Mesenchymal stem cell (in vitro differentiated cells and primary cell): ENCODE data around the gene SBNO2.
A peak's percentile ranks its signal among the peaks of the same experiment; 100 is the strongest.

Experiments
- DNase-seq: peaks from one replicate; pipeline ENCODE4 v3.0.0-alpha.2; 2013
- H2AFZ ChIP-seq: one replicate; pipeline ENCODE4 v1.6.1; 2013; ENCODE audit warnings: low read depth, mild to moderate bottlenecking, control low read depth, inconsistent platforms, low read length, moderate library complexity
- H2AK5ac ChIP-seq: 2 replicates; pipeline ENCODE4 v1.6.1; 2013; ENCODE audit warnings: low read length, moderate library complexity, mild to moderate bottlenecking, inconsistent platforms; ENCODE audit not compliant: severe bottlenecking
- H2BK120ac ChIP-seq: one replicate; pipeline ENCODE4 v1.6.1; 2013; ENCODE audit warnings: low read depth, mild to moderate bottlenecking, inconsistent platforms, low read length, moderate library complexity
- H2BK12ac ChIP-seq, 2 experiments: one replicate each; pipeline ENCODE4 v1.6.1; 2013; ENCODE audit warnings: inconsistent platforms in 2 of 2, low read length in 2 of 2, mild to moderate bottlenecking in 2 of 2, moderate library complexity in 2 of 2, control low read depth in 1 of 2
- H2BK15ac ChIP-seq: one replicate; pipeline ENCODE4 v1.6.1; 2013; ENCODE audit warnings: mild to moderate bottlenecking, low read depth, inconsistent platforms; ENCODE audit not compliant: poor library complexity, severe bottlenecking
- H2BK5ac ChIP-seq: 2 replicates; pipeline ENCODE4 v1.6.1; 2013; ENCODE audit warnings: low read depth, mild to moderate bottlenecking, low read length, control low read depth, inconsistent platforms; ENCODE audit not compliant: poor library complexity, severe bottlenecking
- H3K14ac ChIP-seq, 2 experiments: one replicate each; pipeline ENCODE4 v1.6.1; 2013; ENCODE audit warnings: inconsistent platforms in 2 of 2, low read length in 2 of 2, control low read depth in 1 of 2, mild to moderate bottlenecking in 1 of 2, moderate library complexity in 1 of 2
- H3K18ac ChIP-seq, 2 experiments: one replicate each; pipeline ENCODE4 v1.6.1; 2013; ENCODE audit warnings: inconsistent platforms in 2 of 2, low read length in 2 of 2, control low read depth in 1 of 2, low read depth in 1 of 2, mild to moderate bottlenecking in 1 of 2
- H3K23ac ChIP-seq, 2 experiments: one replicate each; pipeline ENCODE4 v1.6.1; 2013; ENCODE audit warnings: inconsistent platforms in 2 of 2, low read length in 2 of 2, mild to moderate bottlenecking in 2 of 2, moderate library complexity in 2 of 2, control low read depth in 1 of 2
- H3K27ac ChIP-seq: 2 replicates; pipeline ENCODE4 v1.5.1; 2013; ENCODE audit warnings: mild to moderate bottlenecking, moderate library complexity, low read length, control low read depth, inconsistent platforms; ENCODE audit not compliant: poor library complexity, severe bottlenecking
- H3K27me3 ChIP-seq, 2 experiments: 2 replicates each; pipeline versions ENCODE4 v1.6.1 to v1.7.0; 2013; ENCODE audit warnings: low read length in 2 of 2, mild to moderate bottlenecking in 2 of 2, moderate library complexity in 2 of 2, control low read depth in 1 of 2, inconsistent platforms in 1 of 2; ENCODE audit not compliant: control insufficient read depth in 1 of 2, insufficient read depth in 1 of 2
- H3K36me3 ChIP-seq, 2 experiments: 2 replicates each; pipeline versions ENCODE4 v1.6.1 to v1.7.0; 2013; ENCODE audit warnings: low read length in 2 of 2, control low read depth in 1 of 2, inconsistent platforms in 1 of 2, low read depth in 1 of 2, mild to moderate bottlenecking in 1 of 2; ENCODE audit not compliant: insufficient read depth in 2 of 2, control insufficient read depth in 1 of 2
- H3K4ac ChIP-seq, 2 experiments: one replicate each; pipeline ENCODE4 v1.6.1; 2013; ENCODE audit warnings: inconsistent platforms in 2 of 2, low read length in 2 of 2, mild to moderate bottlenecking in 2 of 2, moderate library complexity in 2 of 2, control low read depth in 1 of 2, low read depth in 1 of 2
- H3K4me1 ChIP-seq: 2 replicates; pipeline ENCODE4 v1.6.1; 2013; ENCODE audit warnings: low read depth, low read length, control low read depth; ENCODE audit not compliant: control insufficient read depth, insufficient read depth
- H3K4me2 ChIP-seq: 2 replicates; pipeline ENCODE4 v1.6.1; 2013; ENCODE audit warnings: low read length, mild to moderate bottlenecking, inconsistent platforms; ENCODE audit not compliant: poor library complexity, severe bottlenecking
- H3K4me3 ChIP-seq, 2 experiments: 2 replicates each; pipeline versions ENCODE4 v1.5.1 to v1.7.0; 2013; ENCODE audit warnings: low read length in 2 of 2, mild to moderate bottlenecking in 2 of 2, control low read depth in 1 of 2, low read depth in 1 of 2; ENCODE audit not compliant: insufficient read depth in 1 of 2
- H3K79me1 ChIP-seq: replicated peaks from 2 replicates; pipeline ENCODE4 v1.6.1; 2013; ENCODE audit warnings: mild to moderate bottlenecking, control low read depth, low read length, inconsistent platforms; ENCODE audit not compliant: poor library complexity, severe bottlenecking
- H3K9ac ChIP-seq: 2 replicates; pipeline ENCODE4 v1.7.0; 2013; ENCODE audit warnings: mild to moderate bottlenecking, low read length, moderate library complexity
- H3K9me3 ChIP-seq: 2 replicates; pipeline ENCODE4 v1.7.0; 2013; ENCODE audit warnings: mild to moderate bottlenecking, low read length; ENCODE audit not compliant: control insufficient read depth
- H4K8ac ChIP-seq: one replicate; pipeline ENCODE4 v1.6.1; 2013; ENCODE audit warnings: inconsistent platforms, mild to moderate bottlenecking, low read length, moderate library complexity
- H4K91ac ChIP-seq: one replicate; pipeline ENCODE4 v1.6.1; 2013; ENCODE audit warnings: mild to moderate bottlenecking, low read length, inconsistent platforms
- WGBS: methylation state at CpG from one replicate; pipeline ENCODE4 v1.1.7; 2013; ENCODE audit warnings: mixed read lengths; 5-methylcytosine and 5-hydroxymethylcytosine counted together

Gene SBNO2

DNA sequence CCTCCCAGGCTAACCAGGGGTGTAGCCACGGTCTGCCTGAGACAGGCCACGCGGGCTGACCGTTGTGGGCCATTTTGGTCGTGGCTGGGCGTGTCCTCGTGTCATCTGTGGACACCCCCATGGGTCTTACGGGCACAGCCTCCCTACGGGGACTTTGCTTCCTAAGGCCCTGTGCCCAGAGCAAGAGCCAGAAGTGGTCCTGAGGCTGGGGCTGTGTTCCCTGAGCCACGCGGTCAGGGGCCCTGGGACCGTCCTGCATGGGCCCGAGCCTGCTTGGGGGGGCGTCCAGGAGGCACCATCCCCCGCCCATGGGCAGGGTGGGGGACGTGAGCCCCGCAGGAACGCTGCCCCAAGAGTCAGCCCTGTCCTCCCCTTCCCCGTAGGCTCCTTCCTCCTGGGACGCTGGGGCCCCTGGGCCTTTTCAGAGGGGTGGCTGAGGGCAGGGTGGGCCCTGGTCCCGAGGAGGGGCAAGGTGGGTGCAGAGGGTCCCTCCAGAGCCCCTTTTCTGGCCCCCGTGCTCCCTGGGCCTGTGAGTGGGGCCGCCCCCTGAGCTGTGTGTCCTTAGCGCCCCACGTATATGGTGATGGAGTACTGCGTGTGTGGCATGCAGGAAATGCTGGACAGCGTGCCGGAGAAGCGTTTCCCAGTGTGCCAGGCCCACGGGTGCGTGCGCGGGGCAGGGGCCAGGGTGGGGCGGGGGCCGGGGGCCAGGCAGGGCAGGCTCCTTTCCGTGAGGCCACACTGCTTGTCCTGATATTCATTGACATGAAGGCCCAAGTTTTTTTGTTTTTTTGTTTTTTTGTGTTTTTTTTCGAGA is 44.9 kb upstream of the SBNO2 start:
- Histone ChIP-seq H2AK5ac (no peak overlapping the region), H4K91ac (peak overlapping the region; percentile 58), H3K4me3 (no peak overlapping the region), H3K4me2 (no peak overlapping the region), H3K9me3 (no peaks in the 10 kb centered on the region), H2BK120ac (peak overlapping the region; percentile 35), H3K79me1 (peaks cover 36% of the 10 kb centered on the region), H3K14ac (no peak overlapping the region), H2BK5ac (no peak overlapping the region), H3K36me3 (peaks cover 29 to 77% of the 10 kb centered on the region in 2 experiments), H4K8ac (no peak overlapping the region), H3K23ac (no peak overlapping the region), H3K18ac (peak overlapping the region in 1 of 2 experiments; percentile 37), H3K4me1 (peaks cover 47% of the 10 kb centered on the region), H3K4ac (no peak overlapping the region), H3K9ac (no peak overlapping the region), H2BK15ac (no peak overlapping the region), H2BK12ac (peak overlapping the region in 1 of 2 experiments; percentile 10), H3K27ac (no peak overlapping the region), H2AFZ (no peak overlapping the region), H3K27me3 (no peaks in the 10 kb centered on the region)
- 94% methylated on average over 37 of the region's 37 CpGs for WGBS
- DNase-seq = no peak

DNA sequence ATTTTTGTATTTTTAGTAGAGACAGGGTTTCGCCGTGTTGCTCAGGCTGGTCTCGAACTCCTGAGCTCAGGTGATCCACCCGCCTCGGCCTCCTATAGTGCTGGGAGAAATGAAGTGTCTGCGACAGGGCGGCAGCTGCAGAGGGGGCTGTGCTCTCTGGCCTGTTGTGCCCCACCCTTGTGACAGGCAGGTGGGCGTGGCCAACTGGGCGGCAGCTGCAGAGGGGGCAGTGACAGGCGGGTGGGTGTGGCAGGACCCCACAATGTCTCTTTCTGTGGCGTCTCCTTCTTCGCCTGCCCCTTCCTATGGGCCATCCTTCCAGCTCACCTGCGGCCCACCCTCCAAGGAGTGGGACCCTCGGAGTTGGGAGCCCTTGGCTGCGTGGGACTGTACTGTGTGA is 43.3 kb upstream of the SBNO2 start:
- DNase-seq = no peak
- Histone ChIP-seq H2AK5ac (no peak overlapping the region), H2BK5ac (no peak overlapping the region), H3K36me3 (peaks cover 19 to 66% of the 10 kb centered on the region in 2 experiments), H3K9me3 (no peaks in the 10 kb centered on the region), H3K27ac (no peak overlapping the region), H3K9ac (no peak overlapping the region), H2AFZ (no peak overlapping the region), H4K8ac (no peak overlapping the region), H3K4me3 (no peak overlapping the region), H2BK15ac (no peak overlapping the region), H3K4me1 (peaks cover 41% of the 10 kb centered on the region), H3K18ac (no peak overlapping the region), H3K79me1 (peaks cover 24% of the 10 kb centered on the region), H4K91ac (no peak overlapping the region), H2BK120ac (no peak overlapping the region), H2BK12ac (peak overlapping the region in 1 of 2 experiments; percentile 24), H3K4me2 (no peak overlapping the region), H3K27me3 (no peaks in the 10 kb centered on the region), H3K23ac (no peak overlapping the region), H3K14ac (no peak overlapping the region), H3K4ac (no peak overlapping the region)
- 89% methylated on average over 15 of the region's 15 CpGs for WGBS

DNA sequence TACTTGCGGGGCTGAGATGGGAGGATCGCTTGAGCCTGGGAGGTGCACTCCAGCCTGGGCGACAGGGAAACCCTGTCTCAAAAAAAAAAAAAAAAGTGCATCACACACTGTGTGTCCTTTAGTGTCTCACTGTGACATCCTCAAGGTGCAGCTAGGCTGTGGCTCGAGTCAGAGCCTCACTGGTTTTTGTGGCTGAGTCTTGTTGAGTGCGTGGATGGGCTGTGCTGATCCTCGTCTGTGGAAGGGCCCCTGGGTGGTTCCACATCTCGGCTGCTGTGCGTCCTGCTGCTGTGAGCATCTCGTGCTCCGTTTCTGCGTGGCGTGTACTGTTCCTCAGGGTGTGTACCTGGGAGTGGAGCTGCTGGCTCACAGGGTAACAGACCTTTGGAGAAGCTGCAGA is 42.7 kb upstream of the SBNO2 start:
- Histone ChIP-seq H3K9ac (no peak overlapping the region), H3K36me3 (peaks cover 19 to 62% of the 10 kb centered on the region in 2 experiments), H3K18ac (no peak overlapping the region), H3K9me3 (no peaks in the 10 kb centered on the region), H3K23ac (peak overlapping the region in 1 of 2 experiments; percentile 65), H2AFZ (no peak overlapping the region), H4K8ac (no peak overlapping the region), H3K4me3 (no peak overlapping the region), H3K4ac (peak overlapping the region in 1 of 2 experiments; percentile 20), H3K27me3 (no peaks in the 10 kb centered on the region), H2BK120ac (no peak overlapping the region), H3K79me1 (peaks cover 18% of the 10 kb centered on the region), H3K4me2 (no peak overlapping the region), H3K4me1 (peaks cover 46% of the 10 kb centered on the region), H2BK12ac (peak overlapping the region in 1 of 2 experiments; percentile 33), H2AK5ac (peak overlapping the region; percentile 72), H2BK5ac (peak overlapping the region; percentile 53), H3K27ac (peak overlapping the region; percentile 62), H4K91ac (no peak overlapping the region), H3K14ac (no peak overlapping the region), H2BK15ac (no peak overlapping the region)
- DNase-seq = no peak
- 95% methylated on average over 12 of the region's 12 CpGs for WGBS

DNA sequence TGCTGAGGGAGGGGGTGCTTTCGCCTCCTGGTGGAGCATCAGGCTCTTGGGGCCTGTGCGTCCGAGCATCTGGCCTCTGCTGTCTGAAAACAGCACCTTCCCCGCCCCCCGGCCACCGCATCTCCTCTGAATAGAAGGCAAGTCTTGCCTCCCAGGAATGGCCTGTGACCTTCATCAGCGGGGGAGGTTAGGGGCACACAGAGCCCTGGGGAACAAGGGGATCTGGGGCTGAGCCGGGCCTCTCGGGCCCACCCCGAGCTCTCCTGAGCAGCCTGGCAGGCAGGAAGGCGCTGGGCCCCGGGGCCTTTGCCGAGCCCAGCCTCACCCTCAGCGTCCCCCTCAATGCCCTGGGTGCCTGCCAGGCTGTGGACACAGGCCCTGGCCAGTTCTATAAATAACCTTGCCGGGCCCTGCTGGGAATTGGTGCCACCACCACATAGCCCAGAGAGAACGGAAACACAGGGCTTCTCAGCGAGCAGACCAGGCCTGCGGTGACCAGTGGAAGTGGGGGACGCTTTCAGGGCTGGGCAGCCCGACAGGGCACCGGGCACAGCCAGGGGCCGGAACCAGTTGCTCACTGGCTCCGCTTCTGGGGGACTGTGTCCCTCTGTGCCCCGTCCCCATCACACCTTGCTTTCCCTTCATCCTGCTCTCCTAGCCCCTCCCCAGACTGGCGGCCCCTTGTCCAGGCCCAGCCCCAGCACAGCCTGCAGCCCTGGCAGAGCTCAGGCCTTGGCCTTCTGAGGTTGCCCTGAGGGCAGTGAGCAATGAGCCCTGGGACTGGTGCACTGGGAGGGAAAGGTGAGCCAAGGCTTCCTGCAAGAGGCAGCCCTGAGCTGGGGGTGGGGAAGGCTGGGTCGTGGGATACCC is 41.0 kb upstream of the SBNO2 start:
- peak overlapping the region; percentile 10 to 80 for H3K4ac ChIP-seq
- H2BK120ac ChIP-seq = no peak overlapping the region
- H2AFZ ChIP-seq = no peak overlapping the region
- peak overlapping the region; percentile 36 for H2BK15ac ChIP-seq
- peaks cover 4% of the 10 kb centered on the region for H3K79me1 ChIP-seq
- H3K36me3 ChIP-seq = peaks cover 6 to 57% of the 10 kb centered on the region in 2 experiments
- no peak overlapping the region for H3K4me2 ChIP-seq
- H4K91ac ChIP-seq = peak overlapping the region; percentile 78
- H3K27ac ChIP-seq = peak overlapping the region; percentile 76
- H4K8ac ChIP-seq = no peak overlapping the region
- H3K9me3 ChIP-seq = no peaks in the 10 kb centered on the region
- H2BK5ac ChIP-seq = peak overlapping the region; percentile 36
- H3K27me3 ChIP-seq = no peaks in the 10 kb centered on the region
- no peak for DNase-seq
- H3K18ac ChIP-seq = peak overlapping the region in 1 of 2 experiments; percentile 76
- H3K14ac ChIP-seq = peak overlapping the region in 1 of 2 experiments; percentile 68
- H3K9ac ChIP-seq = no peak overlapping the region
- H3K4me3 ChIP-seq = no peak overlapping the region
- H3K4me1 ChIP-seq = peaks cover 53% of the 10 kb centered on the region
- H2AK5ac ChIP-seq = peak overlapping the region; percentile 91
- peak overlapping the region in 1 of 2 experiments; percentile 79 for H2BK12ac ChIP-seq
- peak overlapping the region in 1 of 2 experiments; percentile 66 for H3K23ac ChIP-seq
- 93% methylated on average over 26 of the region's 26 CpGs for WGBS
